Measurements from ENCODE around the gene AJAP1.

Gene AJAP1

GRCh38 chr1:4693331-4693730 lies 38.9 kb downstream of the AJAP1 start:
- H3K27me3 Mint-ChIP-seq, result peaks cover 10% of the 10 kb centered on the region
- H3K9me3 Mint-ChIP-seq, result no peaks in the 10 kb centered on the region
- ATAC-seq (replicated peaks; ENCODE audit: extremely low read depth, poor library complexity, severe bottlenecking) (no peak), DNase-seq (ENCODE audit: low spot score in 2 of 2) (no peak)
- H3K4me3 Mint-ChIP-seq, result no peak overlapping the region
- no peaks in the 10 kb centered on the region for H3K4me1 Mint-ChIP-seq
- no peaks in the 10 kb centered on the region for H3K36me3 Mint-ChIP-seq (ENCODE audit: insufficient read depth)
- no peak overlapping the region for H3K27ac Mint-ChIP-seq (ENCODE audit: low read depth)

GRCh38 chr1:4693891-4694290 lies 39.5 kb downstream of the AJAP1 start:
- Mint-ChIP-seq H3K27me3 (peaks cover 10% of the 10 kb centered on the region), H3K36me3 (ENCODE audit: insufficient read depth) (no peaks in the 10 kb centered on the region), H3K4me3 (no peak overlapping the region), H3K4me1 (no peaks in the 10 kb centered on the region), H3K27ac (ENCODE audit: low read depth) (no peak overlapping the region), H3K9me3 (no peaks in the 10 kb centered on the region)
- DNase-seq (ENCODE audit: low spot score in 2 of 2) (no peak), ATAC-seq (replicated peaks; ENCODE audit: extremely low read depth, poor library complexity, severe bottlenecking) (no peak)

- Mint-ChIP-seq H3K4me3 (no peak overlapping the region), H3K4me1 (no peaks in the 10 kb centered on the region), H3K36me3 (ENCODE audit: insufficient read depth) (no peaks in the 10 kb centered on the region), H3K27ac (ENCODE audit: low read depth) (no peak overlapping the region), H3K9me3 (no peaks in the 10 kb centered on the region), H3K27me3 (peaks cover 10% of the 10 kb centered on the region)
- DNase-seq (ENCODE audit: low spot score in 2 of 2) (no peak), ATAC-seq (replicated peaks; ENCODE audit: extremely low read depth, poor library complexity, severe bottlenecking) (no peak)
Measured at GRCh38 chr1:4694492-4694891, 40.1 kb downstream of the AJAP1 start.

GRCh38 chr1:4695241-4695640 lies 40.8 kb downstream of the AJAP1 start:
- Mint-ChIP-seq H3K36me3 (ENCODE audit: insufficient read depth) (no peaks in the 10 kb centered on the region), H3K27ac (ENCODE audit: low read depth) (no peak overlapping the region), H3K9me3 (no peaks in the 10 kb centered on the region), H3K4me1 (no peaks in the 10 kb centered on the region), H3K27me3 (peaks cover 13% of the 10 kb centered on the region), H3K4me3 (no peak overlapping the region)
- no peak for DNase-seq (ENCODE audit: low spot score in 2 of 2)
- no peak for ATAC-seq (replicated peaks; ENCODE audit: extremely low read depth, poor library complexity, severe bottlenecking)

- no peak for ATAC-seq (replicated peaks; ENCODE audit: extremely low read depth, poor library complexity, severe bottlenecking)
- H3K4me3 Mint-ChIP-seq, result no peak overlapping the region
- H3K4me1 Mint-ChIP-seq, result no peaks in the 10 kb centered on the region
Measured at GRCh38 chr1:4696161-4696745, 41.8 kb downstream of the AJAP1 start.

GRCh38 chr1:4696753-4697152 lies 42.3 kb downstream of the AJAP1 start:
- no peak overlapping the region for H3K4me3 Mint-ChIP-seq
- ATAC-seq (replicated peaks; ENCODE audit: extremely low read depth, poor library complexity, severe bottlenecking) (no peak), DNase-seq (ENCODE audit: low spot score in 2 of 2) (no peak)
- no peak overlapping the region for H3K27ac Mint-ChIP-seq (ENCODE audit: low read depth)
- H3K36me3 Mint-ChIP-seq (ENCODE audit: insufficient read depth), result no peaks in the 10 kb centered on the region
- no peaks in the 10 kb centered on the region for H3K4me1 Mint-ChIP-seq
- H3K9me3 Mint-ChIP-seq, result no peaks in the 10 kb centered on the region
- peaks cover 22% of the 10 kb centered on the region for H3K27me3 Mint-ChIP-seq

More at GRCh38 chr1:4696161-4696745, 41.8 kb downstream of the AJAP1 start:
- H3K27me3 Mint-ChIP-seq, result peaks cover 22% of the 10 kb centered on the region
- H3K27ac Mint-ChIP-seq (ENCODE audit: low read depth), result no peak overlapping the region
- DNase-seq (ENCODE audit: low spot score in 2 of 2), result no peak
- H3K9me3 Mint-ChIP-seq, result no peaks in the 10 kb centered on the region
- H3K36me3 Mint-ChIP-seq (ENCODE audit: insufficient read depth), result no peaks in the 10 kb centered on the region

- H3K4me3 Mint-ChIP-seq, result no peak overlapping the region
- H3K4me1 Mint-ChIP-seq, result no peaks in the 10 kb centered on the region
- H3K27ac Mint-ChIP-seq (ENCODE audit: low read depth), result no peak overlapping the region
- no peak for DNase-seq (ENCODE audit: low spot score in 2 of 2)
- H3K27me3 Mint-ChIP-seq, result peaks cover 23% of the 10 kb centered on the region
- no peaks in the 10 kb centered on the region for H3K9me3 Mint-ChIP-seq
- no peaks in the 10 kb centered on the region for H3K36me3 Mint-ChIP-seq (ENCODE audit: insufficient read depth)
- no peak for ATAC-seq (replicated peaks; ENCODE audit: extremely low read depth, poor library complexity, severe bottlenecking)
Measured at GRCh38 chr1:4697801-4698200, 43.4 kb downstream of the AJAP1 start.

- Mint-ChIP-seq H3K9me3 (no peaks in the 10 kb centered on the region), H3K27me3 (peaks cover 35% of the 10 kb centered on the region), H3K27ac (ENCODE audit: low read depth) (no peak overlapping the region), H3K4me1 (no peaks in the 10 kb centered on the region), H3K4me3 (no peak overlapping the region), H3K36me3 (ENCODE audit: insufficient read depth) (no peaks in the 10 kb centered on the region)
- ATAC-seq (replicated peaks; ENCODE audit: extremely low read depth, poor library complexity, severe bottlenecking) (no peak), DNase-seq (ENCODE audit: low spot score in 2 of 2) (no peak)
Measured at GRCh38 chr1:4698911-4699310, 44.5 kb downstream of the AJAP1 start.

- Mint-ChIP-seq H3K4me3 (no peak overlapping the region), H3K27me3 (peaks cover 29% of the 10 kb centered on the region), H3K9me3 (no peaks in the 10 kb centered on the region), H3K4me1 (no peaks in the 10 kb centered on the region), H3K27ac (ENCODE audit: low read depth) (no peak overlapping the region), H3K36me3 (ENCODE audit: insufficient read depth) (no peaks in the 10 kb centered on the region)
- ATAC-seq (replicated peaks; ENCODE audit: extremely low read depth, poor library complexity, severe bottlenecking) (no peak), DNase-seq (ENCODE audit: low spot score in 2 of 2) (no peak)
Measured at GRCh38 chr1:4699376-4700301, 45.2 kb downstream of the AJAP1 start.

- Mint-ChIP-seq H3K27me3 (peaks cover 26% of the 10 kb centered on the region), H3K4me1 (no peaks in the 10 kb centered on the region), H3K9me3 (no peaks in the 10 kb centered on the region), H3K4me3 (no peak overlapping the region), H3K27ac (ENCODE audit: low read depth) (no peak overlapping the region), H3K36me3 (ENCODE audit: insufficient read depth) (no peaks in the 10 kb centered on the region)
- DNase-seq (ENCODE audit: low spot score in 2 of 2), result no peak
- no peak for ATAC-seq (replicated peaks; ENCODE audit: extremely low read depth, poor library complexity, severe bottlenecking)
Measured at GRCh38 chr1:4700801-4701200, 46.4 kb downstream of the AJAP1 start.

- no peak overlapping the region for H3K27ac Mint-ChIP-seq (ENCODE audit: low read depth)
- no peaks in the 10 kb centered on the region for H3K36me3 Mint-ChIP-seq (ENCODE audit: insufficient read depth)
- H3K4me1 Mint-ChIP-seq, result no peaks in the 10 kb centered on the region
- no peak for DNase-seq (ENCODE audit: low spot score in 2 of 2)
- H3K9me3 Mint-ChIP-seq, result no peaks in the 10 kb centered on the region
- H3K4me3 Mint-ChIP-seq, result no peak overlapping the region
- ATAC-seq (replicated peaks; ENCODE audit: extremely low read depth, poor library complexity, severe bottlenecking), result no peak
- H3K27me3 Mint-ChIP-seq, result peaks cover 26% of the 10 kb centered on the region
Measured at GRCh38 chr1:4701276-4701675, 46.9 kb downstream of the AJAP1 start.

GRCh38 chr1:4702464-4702863 lies 48.1 kb downstream of the AJAP1 start:
- no peaks in the 10 kb centered on the region for H3K4me1 Mint-ChIP-seq
- ATAC-seq (replicated peaks; ENCODE audit: extremely low read depth, poor library complexity, severe bottlenecking) (no peak), DNase-seq (ENCODE audit: low spot score in 2 of 2) (no peak)
- H3K36me3 Mint-ChIP-seq (ENCODE audit: insufficient read depth), result no peaks in the 10 kb centered on the region
- H3K9me3 Mint-ChIP-seq, result no peaks in the 10 kb centered on the region
- no peak overlapping the region for H3K27ac Mint-ChIP-seq (ENCODE audit: low read depth)
- no peak overlapping the region for H3K4me3 Mint-ChIP-seq
- H3K27me3 Mint-ChIP-seq, result peaks cover 32% of the 10 kb centered on the region

GRCh38 chr1:4702932-4703331 lies 48.5 kb downstream of the AJAP1 start:
- ATAC-seq (replicated peaks; ENCODE audit: extremely low read depth, poor library complexity, severe bottlenecking), result no peak

More at GRCh38 chr1:4702932-4703331, 48.5 kb downstream of the AJAP1 start:
- Mint-ChIP-seq H3K27ac (ENCODE audit: low read depth) (no peak overlapping the region), H3K9me3 (no peaks in the 10 kb centered on the region), H3K4me3 (no peak overlapping the region), H3K4me1 (no peaks in the 10 kb centered on the region), H3K36me3 (ENCODE audit: insufficient read depth) (no peaks in the 10 kb centered on the region), H3K27me3 (peaks cover 37% of the 10 kb centered on the region)
- DNase-seq (ENCODE audit: low spot score in 2 of 2), result no peak
